Measurements from ENCODE around the gene ZNF567.

DNA sequence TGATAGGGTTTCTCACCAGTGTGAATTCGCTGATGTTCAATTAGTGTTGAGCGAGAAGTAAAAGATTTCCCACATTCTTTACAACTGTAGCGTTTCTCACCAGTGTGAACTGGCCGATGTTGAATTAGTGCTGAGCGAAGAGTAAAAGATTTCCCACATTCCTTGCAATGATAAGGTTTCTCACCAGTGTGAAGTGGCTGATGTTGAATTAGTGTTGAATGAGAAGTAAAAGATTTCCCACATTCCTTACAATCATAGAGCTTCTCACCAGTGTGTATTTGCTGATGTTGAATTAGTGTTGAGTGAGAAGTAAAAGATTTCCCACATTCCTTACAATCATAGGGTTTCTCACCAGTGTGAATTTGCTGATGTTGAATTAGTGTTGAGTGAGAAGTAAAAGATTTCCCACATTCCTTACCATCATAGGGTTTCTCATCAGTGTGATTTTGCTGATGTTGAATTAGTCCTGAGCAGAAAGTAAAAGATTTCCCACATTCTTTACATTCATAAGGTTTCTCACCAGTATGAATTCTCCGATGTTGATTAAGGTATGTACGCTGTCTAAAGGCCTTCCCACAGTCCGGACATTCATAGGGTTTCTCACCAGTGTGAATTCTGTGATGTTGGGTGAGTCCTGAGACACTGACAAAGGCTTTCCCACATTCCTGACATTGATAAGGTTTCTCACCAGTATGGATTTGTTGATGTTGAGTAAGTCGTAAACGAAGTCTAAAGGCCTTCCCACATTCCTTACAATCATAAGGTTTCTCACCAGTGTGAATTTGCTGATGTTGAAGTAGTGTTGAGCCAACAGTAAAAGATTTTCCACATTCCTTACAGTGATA lies 61.2 kb downstream of the ZNF567 start:
- no peak for TF ChIP-seq CTCF (IDR thresholded peaks at IDR 0.05; ENCODE audit: low read depth, low read length, missing input control)
- TF ChIP-seq, protein P1, sequence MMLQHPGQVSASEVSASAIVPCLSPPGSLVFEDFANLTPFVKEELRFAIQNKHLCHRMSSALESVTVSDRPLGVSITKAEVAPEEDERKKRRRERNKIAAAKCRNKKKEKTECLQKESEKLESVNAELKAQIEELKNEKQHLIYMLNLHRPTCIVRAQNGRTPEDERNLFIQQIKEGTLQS (IDR thresholded peaks at IDR 0.05): no peak
- no peak for TF ChIP-seq TAF1 (conservative IDR thresholded peaks at IDR 0.05)
- TF ChIP-seq MAX (IDR thresholded peaks at IDR 0.05): no peak
- no peak for TF ChIP-seq RAD21 (IDR thresholded peaks at IDR 0.05)
- no peak for TF ChIP-seq SP1 (IDR thresholded peaks at IDR 0.05)
- TF ChIP-seq GABPA (IDR thresholded peaks at IDR 0.05 in 1 of 2, conservative IDR thresholded peaks at IDR 0.05 in 1 of 2): no peak
- no peak for TF ChIP-seq YY1 (IDR thresholded peaks at IDR 0.05)
- no peak for TF ChIP-seq EGR1 (IDR thresholded peaks at IDR 0.05; ENCODE audit: low read depth in 2 of 2)

All from liver (tissue), 3 donors.